Cardiac muscle cell (in vitro differentiated cells and primary cell): ENCODE measurements around the gene IFT122. TPM values are rescaled to one million over a fixed set of nuclear protein-coding genes. Genes with fewer than 3 reads are reported as not detected.

ENCODE experiments used
- DNase-seq, 2 donors: peaks; one replicate each; pipeline versions ENCODE4 v3.0.0 to v3.0.0-alpha.2; 2010 to 2017; ENCODE audit warnings: low read depth in 1 of 2, low spot score in 1 of 2
- H3K27ac ChIP-seq: fragments of 200-600 bp; sonication (generic); 2 replicates; pipeline ENCODE4 v1.5.1; 2016
- H3K27me3 ChIP-seq: fragments of 200-600 bp; sonication (generic); 2 replicates; pipeline ENCODE4 v1.6.0; 2016; ENCODE audit warnings: control low read depth
- H3K36me3 ChIP-seq: fragments of 200-600 bp; sonication (generic); 2 replicates; pipeline ENCODE4 v1.5.1; 2016; ENCODE audit warnings: control low read depth
- H3K4me1 ChIP-seq: fragments of 200-600 bp; sonication (generic); 2 replicates; pipeline ENCODE4 v1.8.1; 2017; ENCODE audit warnings: low read depth, mild to moderate bottlenecking, mixed run types
- H3K4me3 ChIP-seq: fragments of 200-600 bp; sonication (generic); 2 replicates; pipeline ENCODE4 v1.5.1; 2016; ENCODE audit warnings: mild to moderate bottlenecking
- H3K9me3 ChIP-seq: fragments of 200-600 bp; sonication (generic); 2 replicates; pipeline ENCODE4 v1.5.1; 2017; ENCODE audit warnings: low read depth, mild to moderate bottlenecking, control low read depth
- CTCF ChIP-seq: IDR thresholded peaks from 2 replicates; pipeline ENCODE4 v1.5.1; 2012; ENCODE audit warnings: low read depth, mild to moderate bottlenecking, low read length
- polyA plus RNA-seq: library from polyadenylated mRNA; unstranded; fragments of >200 nt; fragmentation: Nextera tagmentation; extraction: Ambion mirVana; gene quantifications from 2 replicates; pipeline ENCODE4 v1.2.1, GENCODE V29; 2016
- total RNA-seq: library from RNA; depleted of rRNA; stranded (reverse); fragments of >200 nt; gene quantifications from 2 replicates; pipeline ENCODE4 v1.2.3, GENCODE V29; 2016

IFT122 gene
- total and polyA plus RNA-seq, 2 experiments from 2014 or later = 21.9 to 31.5 TPM

- H3K36me3 ChIP-seq = no peaks in the 10 kb centered on the region
- H3K4me3 ChIP-seq = no peak overlapping the region
- no peak for TF ChIP-seq CTCF
- no peaks in the 10 kb centered on the region for H3K9me3 ChIP-seq
- peaks cover 8% of the 10 kb centered on the region for H3K27me3 ChIP-seq
- no peak overlapping the region for H3K27ac ChIP-seq
- peaks cover 5% of the 10 kb centered on the region for H3K4me1 ChIP-seq
- DNase-seq = peak in 1 of 2 donors; percentile 60
Measured at GRCh38 chr3:129424185-129424841, 15.7 kb upstream of the IFT122 start.

- no peak overlapping the region for H3K4me3 ChIP-seq
- no peak for TF ChIP-seq CTCF
- no peak overlapping the region for H3K27ac ChIP-seq
- no peaks in the 10 kb centered on the region for H3K9me3 ChIP-seq
- H3K36me3 ChIP-seq = no peaks in the 10 kb centered on the region
- peaks cover 8% of the 10 kb centered on the region for H3K27me3 ChIP-seq
- DNase-seq = no peak
- peaks cover 5% of the 10 kb centered on the region for H3K4me1 ChIP-seq
Measured at GRCh38 chr3:129425213-129425612, 14.8 kb upstream of the IFT122 start.

- Histone ChIP-seq H3K27ac (no peak overlapping the region), H3K36me3 (no peaks in the 10 kb centered on the region), H3K4me3 (no peak overlapping the region), H3K4me1 (peaks cover 5% of the 10 kb centered on the region), H3K27me3 (peaks cover 8% of the 10 kb centered on the region), H3K9me3 (no peaks in the 10 kb centered on the region)
- no peak for TF ChIP-seq CTCF
- DNase-seq = no peak
Measured at GRCh38 chr3:129425619-129426018, 14.4 kb upstream of the IFT122 start.

- H3K9me3 ChIP-seq = no peaks in the 10 kb centered on the region
- peaks cover 8% of the 10 kb centered on the region for H3K27me3 ChIP-seq
- H3K27ac ChIP-seq = no peak overlapping the region
- H3K36me3 ChIP-seq = peaks cover 21% of the 10 kb centered on the region
- H3K4me3 ChIP-seq = peak overlapping the region; percentile 47
- TF ChIP-seq CTCF = no peak
- peaks cover 5% of the 10 kb centered on the region for H3K4me1 ChIP-seq
- no peak for DNase-seq
Measured at GRCh38 chr3:129428007-129428375, 12.0 kb upstream of the IFT122 start.

- Histone ChIP-seq H3K9me3 (no peaks in the 10 kb centered on the region), H3K4me3 (peak within 1 kb of the TSS; percentile 47), H3K27me3 (peaks cover 8% of the 10 kb centered on the region), H3K4me1 (peaks cover 5% of the 10 kb centered on the region), H3K27ac (peak within 1 kb of the TSS; percentile 57), H3K36me3 (peaks cover 26% of the 10 kb centered on the region)
- peak; percentile 96 for DNase-seq
- TF ChIP-seq CTCF = peak; percentile 7
Measured at GRCh38 chr3:129428376-129429079, 11.5 kb upstream of the IFT122 start, which contains the start of gene EFCAB12. Gene EFCAB12, minus strand, starts transcription at chr3:129428636. Its CDS starts 148 bp downstream, at chr3:129428488.
